H9 (cell line): ENCODE results near the gene RBL2. TPM values are rescaled to one million over a fixed set of nuclear protein-coding genes. Genes with fewer than 3 reads are reported as not detected.

Experiments
- DNase-seq: peaks from one replicate; pipeline ENCODE4 v3.0.0-alpha.2; 2017
- H2AFZ ChIP-seq: one replicate; pipeline ENCODE4 v1.6.1; 2013; ENCODE audit warnings: mild to moderate bottlenecking, low read length, control low read depth, moderate library complexity
- H2AK5ac ChIP-seq: 2 replicates; pipeline ENCODE4 v1.6.1; 2013; ENCODE audit warnings: low read length, control low read depth, mixed read lengths; ENCODE audit not compliant: insufficient read length
- H2BK120ac ChIP-seq: one replicate; pipeline ENCODE4 v1.6.1; 2013; ENCODE audit warnings: low read depth, mild to moderate bottlenecking, low read length, control low read depth, inconsistent platforms; ENCODE audit not compliant: poor library complexity, severe bottlenecking
- H2BK12ac ChIP-seq: 2 replicates; pipeline ENCODE4 v1.6.1; 2013; ENCODE audit warnings: low read length, control low read depth, mixed read lengths, low read depth; ENCODE audit not compliant: insufficient read length
- H2BK15ac ChIP-seq: 2 replicates; pipeline ENCODE4 v1.6.1; 2013; ENCODE audit warnings: low read depth, low read length, control low read depth
- H2BK20ac ChIP-seq: one replicate; pipeline ENCODE4 v1.6.1; 2013; ENCODE audit warnings: low read depth, mild to moderate bottlenecking, low read length, control low read depth, inconsistent platforms; ENCODE audit not compliant: poor library complexity, severe bottlenecking
- H2BK5ac ChIP-seq: 2 replicates; pipeline ENCODE4 v1.6.1; 2013; ENCODE audit warnings: low read length, control low read depth, mixed read lengths; ENCODE audit not compliant: insufficient read length
- H3K14ac ChIP-seq: 2 replicates; pipeline ENCODE4 v1.6.1; 2013; ENCODE audit warnings: low read length, control low read depth; ENCODE audit not compliant: insufficient read depth
- H3K18ac ChIP-seq: 2 replicates; pipeline ENCODE4 v1.6.1; 2013; ENCODE audit warnings: low read depth, mild to moderate bottlenecking, mixed read lengths, low read length, control low read depth; ENCODE audit not compliant: insufficient read length
- H3K23ac ChIP-seq: 2 replicates; pipeline ENCODE4 v1.6.1; 2013; ENCODE audit warnings: low read length, control low read depth, mixed read lengths, low read depth; ENCODE audit not compliant: insufficient read length
- H3K23me2 ChIP-seq: 2 replicates; pipeline ENCODE4 v1.6.1; 2013; ENCODE audit warnings: low read depth, mild to moderate bottlenecking, mixed read lengths, low read length, control low read depth; ENCODE audit not compliant: insufficient read length, poor library complexity, severe bottlenecking
- H3K27ac ChIP-seq: 2 replicates; pipeline ENCODE4 v1.5.1; 2013; ENCODE audit warnings: low read length, control low read depth, mixed read lengths, low read depth; ENCODE audit not compliant: insufficient read length
- H3K27me3 ChIP-seq: 2 replicates; pipeline ENCODE4 v1.6.1; 2013; ENCODE audit warnings: low read length, control low read depth, inconsistent platforms; ENCODE audit not compliant: insufficient read depth
- H3K4ac ChIP-seq: 2 replicates; pipeline ENCODE4 v1.6.1; 2013; ENCODE audit warnings: low read depth, mild to moderate bottlenecking, control low read depth, inconsistent platforms, low read length, moderate library complexity
- H3K4me1 ChIP-seq: 2 replicates; pipeline ENCODE4 v1.6.1; 2013; ENCODE audit warnings: low read length, control low read depth, inconsistent platforms; ENCODE audit not compliant: insufficient read depth
- H3K4me2 ChIP-seq: 2 replicates; pipeline ENCODE4 v1.6.1; 2013; ENCODE audit warnings: low read length, control low read depth, mixed read lengths; ENCODE audit not compliant: insufficient read length, insufficient read depth
- H3K56ac ChIP-seq: 2 replicates; pipeline ENCODE4 v1.6.1; 2013; ENCODE audit warnings: low read depth, mild to moderate bottlenecking, mixed read lengths, low read length, control low read depth; ENCODE audit not compliant: insufficient read length
- H3K79me1 ChIP-seq: 2 replicates; pipeline ENCODE4 v1.6.1; 2013; ENCODE audit warnings: low read depth, mild to moderate bottlenecking, moderate library complexity, low read length, control low read depth, inconsistent platforms; ENCODE audit not compliant: insufficient read depth, poor library complexity, severe bottlenecking
- H3K79me2 ChIP-seq: 2 replicates; pipeline ENCODE4 v1.6.1; 2013; ENCODE audit warnings: low read length, control low read depth, inconsistent platforms; ENCODE audit not compliant: insufficient read depth
- H3K9ac ChIP-seq: 2 replicates; pipeline ENCODE4 v1.6.1; 2013; ENCODE audit warnings: low read length, control low read depth, mixed read lengths; ENCODE audit not compliant: insufficient read length; ENCODE audit errors: extremely low read depth
- H3K9me3 ChIP-seq: one replicate; pipeline ENCODE4 v1.6.1; 2013; ENCODE audit warnings: low read depth, low read length, inconsistent platforms; ENCODE audit not compliant: control insufficient read depth
- H3T11ph ChIP-seq: one replicate; pipeline ENCODE4 v1.6.1; 2013; ENCODE audit warnings: mild to moderate bottlenecking, low read length, control low read depth, inconsistent platforms
- H4K20me1 ChIP-seq: one replicate; pipeline ENCODE4 v1.6.1; 2013; ENCODE audit not compliant: control insufficient read depth, insufficient read length, insufficient read depth
- H4K5ac ChIP-seq: 2 replicates; pipeline ENCODE4 v1.6.1; 2013; ENCODE audit warnings: low read depth, mild to moderate bottlenecking, mixed read lengths, low read length, control low read depth; ENCODE audit not compliant: insufficient read length
- H4K8ac ChIP-seq: replicated peaks from 2 replicates; pipeline ENCODE4 v1.6.1; 2013; ENCODE audit warnings: low read length, control low read depth, mixed read lengths, low read depth; ENCODE audit not compliant: insufficient read length
- H4K91ac ChIP-seq: 2 replicates; pipeline ENCODE4 v1.6.1; 2013; ENCODE audit warnings: low read depth, mild to moderate bottlenecking, moderate library complexity, mixed read lengths, low read length, control low read depth; ENCODE audit not compliant: insufficient read length
- H3K27ac Mint-ChIP-seq, 3 experiments: 2 replicates in 2 of 3; 3 replicates in 1 of 3; pipeline ENCODE4 v1.8.0; 2020 to 2021; ENCODE audit warnings: mixed read lengths in 3 of 3, mild to moderate bottlenecking in 1 of 3, moderate library complexity in 1 of 3
- H3K27me3 Mint-ChIP-seq: 2 replicates; pipeline ENCODE4 v1.8.0; 2021; ENCODE audit warnings: low read depth, mild to moderate bottlenecking, moderate library complexity, mixed read lengths
- H3K36me3 Mint-ChIP-seq, 3 experiments: 2 replicates in 2 of 3; 3 replicates in 1 of 3; pipeline ENCODE4 v1.8.0; 2020 to 2021; ENCODE audit warnings: low read depth in 3 of 3, mixed read lengths in 3 of 3; ENCODE audit not compliant: insufficient read depth in 1 of 3
- H3K4me1 Mint-ChIP-seq, 2 experiments: 2 replicates each; pipeline ENCODE4 v1.8.0; 2020; ENCODE audit warnings: mixed read lengths in 2 of 2
- H3K4me3 Mint-ChIP-seq, 2 experiments: 2 replicates in 1 of 2; 3 replicates in 1 of 2; pipeline ENCODE4 v1.8.0; 2020 to 2021; ENCODE audit warnings: mild to moderate bottlenecking in 2 of 2, mixed read lengths in 2 of 2, moderate library complexity in 1 of 2
- H3K9me3 Mint-ChIP-seq, 2 experiments: 2 replicates in 1 of 2; 3 replicates in 1 of 2; pipeline ENCODE4 v1.8.0; 2020; ENCODE audit warnings: mild to moderate bottlenecking in 2 of 2, mixed read lengths in 2 of 2, moderate library complexity in 1 of 2
- CTCF ChIP-seq: fragments of 200-600 bp; sonication (generic); conservative IDR thresholded peaks from 3 replicates; pipeline ENCODE4 v1.8.0; 2021; ENCODE audit warnings: antibody characterized with exemption, mild to moderate bottlenecking
- WGBS: extraction: QIAGEN DNeasy Blood & Tissue Kit; methylation state at CpG from one replicate; pipeline ENCODE4 v1.1.7; 2013; ENCODE audit warnings: missing lambda C conversion rate, low lambda C conversion rate, mixed read lengths; ENCODE audit not compliant: insufficient read length; ENCODE audit errors: extremely low coverage; 5-methylcytosine and 5-hydroxymethylcytosine counted together
- total RNA-seq: library from RNA; stranded (reverse); gene quantifications from 2 replicates; pipeline ENCODE4 v1.2.1, GENCODE V29; 2021

RBL2 gene
- total RNA-seq, 1 experiment from 2014 or later: 17.3 TPM

- Histone ChIP-seq H2BK12ac (no peak overlapping the region), H3K56ac (no peak overlapping the region), H4K20me1 (no peaks in the 10 kb centered on the region), H4K91ac (no peak overlapping the region), H3T11ph (no peak overlapping the region), H3K23ac (no peak overlapping the region), H3K4me2 (no peak overlapping the region), H2BK120ac (no peak overlapping the region), H2AFZ (no peak overlapping the region), H2BK5ac (no peak overlapping the region), H2BK15ac (no peak overlapping the region), H3K4ac (no peak overlapping the region), H3K79me2 (no peaks in the 10 kb centered on the region), H3K27me3 (no peaks in the 10 kb centered on the region), H3K14ac (no peak overlapping the region), H3K18ac (no peak overlapping the region), H3K23me2 (no peaks in the 10 kb centered on the region), H3K79me1 (no peaks in the 10 kb centered on the region), H3K4me1 (no peaks in the 10 kb centered on the region), H4K8ac (no peak overlapping the region), H2BK20ac (no peak overlapping the region), H3K27ac (no peak overlapping the region), H3K9me3 (no peaks in the 10 kb centered on the region), H3K9ac (no peak overlapping the region), H4K5ac (no peak overlapping the region), H2AK5ac (no peak overlapping the region)
- no peaks in the 10 kb centered on the region for H3K9me3 Mint-ChIP-seq
- H3K27me3 Mint-ChIP-seq: no peaks in the 10 kb centered on the region
- H3K36me3 Mint-ChIP-seq: peaks cover 22 to 73% (median 72%) of the 10 kb centered on the region in 3 experiments; a peak in 6 of 7 replicates
- peaks cover 6 to 10% of the 10 kb centered on the region in 2 experiments for H3K4me1 Mint-ChIP-seq
- peak overlapping the region in 2 of 3 experiments; percentile 44 to 45; a peak in 3 of 7 replicates for H3K27ac Mint-ChIP-seq
- no peak overlapping the region for H3K4me3 Mint-ChIP-seq
- WGBS: no CpG with 5 or more reads among the region's 8 CpGs
- DNase-seq: no peak
- no peak for TF ChIP-seq CTCF
These were observed 24.4 kb downstream of the RBL2 start for GRCh38 chr16:53458635-53459034.
